Fibroblast of villous mesenchyme (primary cell): Measurements from ENCODE around the gene GNAI3. TPM values are rescaled to one million over a fixed set of nuclear protein-coding genes. Genes with fewer than 3 reads are reported as not detected.

Experiments used
- DNase-seq: peaks from one replicate; pipeline ENCODE4 v3.0.0-alpha.2; 2010; ENCODE audit warnings: low read depth
- H3K4me3 ChIP-seq: 2 replicates; pipeline ENCODE4 v1.5.1; 2011; ENCODE audit warnings: low read depth, mild to moderate bottlenecking, low read length
- total RNA-seq: library from RNA; depleted of rRNA; stranded (reverse); fragments of >200 nt; gene quantifications from 2 replicates; pipeline ENCODE4 v1.2.3, GENCODE V29; 2012
- TF ChIP-seq, protein P1 (sequence below): IDR thresholded peaks from 2 replicates; pipeline ENCODE4 v1.5.1; 2012; ENCODE audit warnings: low read depth, mild to moderate bottlenecking, low read length; ENCODE audit not compliant: insufficient read depth

Gene GNAI3
- total RNA-seq, 1 donor: 17.3 TPM

DNA sequence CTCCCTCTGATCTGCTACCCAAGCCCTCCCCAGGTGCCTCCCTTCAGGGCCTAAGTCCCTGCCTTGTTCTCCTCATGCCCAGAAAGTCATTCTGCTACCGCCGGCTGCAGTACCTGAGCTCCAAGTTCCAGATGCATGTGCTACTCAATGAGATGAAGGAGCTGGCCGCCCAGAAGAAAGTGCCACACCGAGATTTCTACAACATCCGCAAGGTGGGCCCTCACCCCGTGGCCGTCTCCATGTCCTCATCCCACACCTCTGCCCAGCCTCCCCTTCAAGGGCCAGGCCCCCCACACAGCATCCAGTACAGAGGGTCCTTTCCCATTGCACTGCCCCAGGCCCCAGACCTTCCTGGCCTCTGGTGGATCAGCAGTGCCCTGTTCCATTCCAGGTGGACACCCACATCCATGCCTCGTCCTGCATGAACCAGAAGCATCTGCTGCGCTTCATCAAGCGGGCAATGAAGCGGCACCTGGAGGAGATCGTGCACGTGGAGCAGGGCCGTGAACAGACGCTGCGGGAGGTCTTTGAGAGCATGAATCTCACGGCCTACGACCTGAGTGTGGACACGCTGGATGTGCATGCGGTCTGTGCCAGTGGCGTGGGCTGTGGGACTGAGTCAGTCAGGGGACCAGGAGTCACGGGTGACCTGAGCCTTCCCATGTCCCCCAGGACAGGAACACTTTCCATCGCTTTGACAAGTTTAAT lies 79.4 kb downstream of the GNAI3 start:
- H3K4me3 ChIP-seq: no peak overlapping the region
- no peak for DNase-seq
- TF ChIP-seq, protein P1, sequence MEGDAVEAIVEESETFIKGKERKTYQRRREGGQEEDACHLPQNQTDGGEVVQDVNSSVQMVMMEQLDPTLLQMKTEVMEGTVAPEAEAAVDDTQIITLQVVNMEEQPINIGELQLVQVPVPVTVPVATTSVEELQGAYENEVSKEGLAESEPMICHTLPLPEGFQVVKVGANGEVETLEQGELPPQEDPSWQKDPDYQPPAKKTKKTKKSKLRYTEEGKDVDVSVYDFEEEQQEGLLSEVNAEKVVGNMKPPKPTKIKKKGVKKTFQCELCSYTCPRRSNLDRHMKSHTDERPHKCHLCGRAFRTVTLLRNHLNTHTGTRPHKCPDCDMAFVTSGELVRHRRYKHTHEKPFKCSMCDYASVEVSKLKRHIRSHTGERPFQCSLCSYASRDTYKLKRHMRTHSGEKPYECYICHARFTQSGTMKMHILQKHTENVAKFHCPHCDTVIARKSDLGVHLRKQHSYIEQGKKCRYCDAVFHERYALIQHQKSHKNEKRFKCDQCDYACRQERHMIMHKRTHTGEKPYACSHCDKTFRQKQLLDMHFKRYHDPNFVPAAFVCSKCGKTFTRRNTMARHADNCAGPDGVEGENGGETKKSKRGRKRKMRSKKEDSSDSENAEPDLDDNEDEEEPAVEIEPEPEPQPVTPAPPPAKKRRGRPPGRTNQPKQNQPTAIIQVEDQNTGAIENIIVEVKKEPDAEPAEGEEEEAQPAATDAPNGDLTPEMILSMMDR: no peak

GRCh38 chr1:109628540-109629321 lies 80.3 kb downstream of the GNAI3 start:
- H3K4me3 ChIP-seq: no peak overlapping the region
- no peak for DNase-seq
- TF ChIP-seq, protein P1: no peak

- no peak for DNase-seq
- no peak overlapping the region for H3K4me3 ChIP-seq
- TF ChIP-seq, protein P1: no peak
Measured at GRCh38 chr1:109629372-109630030, 81.1 kb downstream of the GNAI3 start.

- DNase-seq: no peak
- H3K4me3 ChIP-seq: no peak overlapping the region
- TF ChIP-seq, protein P1: no peak
Measured at GRCh38 chr1:109630081-109630897, 81.9 kb downstream of the GNAI3 start.

DNA sequence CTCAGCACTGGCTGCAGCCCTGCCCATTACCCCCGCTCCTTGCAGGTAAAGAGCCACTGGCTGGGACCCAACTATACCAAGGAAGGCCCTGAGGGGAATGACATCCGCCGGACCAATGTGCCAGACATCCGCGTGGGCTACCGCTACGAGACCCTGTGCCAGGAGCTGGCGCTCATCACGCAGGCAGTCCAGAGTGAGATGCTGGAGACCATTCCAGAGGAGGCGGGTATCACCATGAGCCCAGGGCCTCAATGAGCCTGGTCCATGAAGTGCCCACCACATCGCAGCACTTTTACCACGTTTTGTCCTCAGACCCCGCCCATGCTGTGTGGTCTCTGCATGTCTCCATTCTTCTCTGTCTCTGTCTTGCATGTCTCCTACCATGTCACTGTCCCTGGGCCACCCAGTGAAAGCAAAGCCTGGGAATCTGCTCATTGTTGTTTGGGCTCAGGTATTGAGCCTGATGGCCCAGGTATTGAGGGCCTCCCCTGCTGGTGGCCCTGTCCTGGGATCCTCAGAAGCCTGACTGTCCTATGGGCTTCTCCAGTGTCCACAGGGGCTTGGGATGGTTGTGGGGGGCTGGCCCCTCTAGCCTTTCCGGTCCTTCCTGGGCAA lies 82.6 kb downstream of the GNAI3 start:
- DNase-seq: no peak
- TF ChIP-seq, protein P1: no peak
- no peak overlapping the region for H3K4me3 ChIP-seq
